Measurements from ENCODE around the gene USP11. TPM values are rescaled to one million over a fixed set of nuclear protein-coding genes. Genes with fewer than 3 reads are reported as not detected.

The USP11 gene
- total and polyA plus RNA-seq, 2 of the 8 experiments (the other 6 are each of a cell fraction or from before 2014, with no cell fraction given), result 40.9 to 84.0 TPM

DNA sequence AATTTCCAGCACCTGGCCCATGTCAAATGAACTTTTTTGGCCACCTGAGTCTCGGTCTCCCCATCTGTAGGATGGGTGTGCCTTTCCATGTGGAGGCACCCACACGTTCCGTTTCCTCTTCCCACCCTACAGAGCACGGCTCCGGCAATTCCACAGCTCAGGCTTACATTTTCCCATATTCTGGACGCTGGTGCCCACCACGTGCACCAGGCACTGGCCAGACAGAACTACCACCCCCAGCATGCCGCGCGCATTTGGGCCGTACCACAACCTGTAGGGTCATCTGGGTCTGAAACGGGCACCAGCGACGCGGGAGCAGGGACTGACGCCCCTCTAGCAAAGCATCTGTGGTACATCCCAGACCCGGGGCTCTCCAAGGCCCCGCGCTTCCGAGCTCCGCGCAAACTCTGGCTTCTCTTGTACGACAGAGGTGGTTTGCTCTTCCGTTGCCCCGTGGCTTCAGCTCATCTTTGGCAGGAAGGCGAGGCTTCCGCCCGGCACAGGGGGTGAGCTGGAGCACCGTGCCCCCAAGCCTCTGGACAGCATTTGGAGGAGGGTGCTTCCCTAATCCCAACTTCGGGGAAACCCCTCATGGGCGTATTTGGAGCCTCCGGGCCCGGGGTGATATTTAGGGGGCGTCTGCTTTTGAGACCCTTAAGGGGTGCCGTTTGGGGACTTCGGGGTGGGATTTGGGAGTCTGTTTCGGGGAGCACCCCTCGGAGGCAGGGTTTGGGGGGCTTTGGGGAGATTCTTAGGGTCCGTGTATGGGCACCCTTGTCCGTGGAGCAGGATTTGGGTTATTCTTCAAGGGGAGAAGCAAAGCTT, 42.2 kb upstream of the USP11 start (continued):
- TF ChIP-seq, protein P1, sequence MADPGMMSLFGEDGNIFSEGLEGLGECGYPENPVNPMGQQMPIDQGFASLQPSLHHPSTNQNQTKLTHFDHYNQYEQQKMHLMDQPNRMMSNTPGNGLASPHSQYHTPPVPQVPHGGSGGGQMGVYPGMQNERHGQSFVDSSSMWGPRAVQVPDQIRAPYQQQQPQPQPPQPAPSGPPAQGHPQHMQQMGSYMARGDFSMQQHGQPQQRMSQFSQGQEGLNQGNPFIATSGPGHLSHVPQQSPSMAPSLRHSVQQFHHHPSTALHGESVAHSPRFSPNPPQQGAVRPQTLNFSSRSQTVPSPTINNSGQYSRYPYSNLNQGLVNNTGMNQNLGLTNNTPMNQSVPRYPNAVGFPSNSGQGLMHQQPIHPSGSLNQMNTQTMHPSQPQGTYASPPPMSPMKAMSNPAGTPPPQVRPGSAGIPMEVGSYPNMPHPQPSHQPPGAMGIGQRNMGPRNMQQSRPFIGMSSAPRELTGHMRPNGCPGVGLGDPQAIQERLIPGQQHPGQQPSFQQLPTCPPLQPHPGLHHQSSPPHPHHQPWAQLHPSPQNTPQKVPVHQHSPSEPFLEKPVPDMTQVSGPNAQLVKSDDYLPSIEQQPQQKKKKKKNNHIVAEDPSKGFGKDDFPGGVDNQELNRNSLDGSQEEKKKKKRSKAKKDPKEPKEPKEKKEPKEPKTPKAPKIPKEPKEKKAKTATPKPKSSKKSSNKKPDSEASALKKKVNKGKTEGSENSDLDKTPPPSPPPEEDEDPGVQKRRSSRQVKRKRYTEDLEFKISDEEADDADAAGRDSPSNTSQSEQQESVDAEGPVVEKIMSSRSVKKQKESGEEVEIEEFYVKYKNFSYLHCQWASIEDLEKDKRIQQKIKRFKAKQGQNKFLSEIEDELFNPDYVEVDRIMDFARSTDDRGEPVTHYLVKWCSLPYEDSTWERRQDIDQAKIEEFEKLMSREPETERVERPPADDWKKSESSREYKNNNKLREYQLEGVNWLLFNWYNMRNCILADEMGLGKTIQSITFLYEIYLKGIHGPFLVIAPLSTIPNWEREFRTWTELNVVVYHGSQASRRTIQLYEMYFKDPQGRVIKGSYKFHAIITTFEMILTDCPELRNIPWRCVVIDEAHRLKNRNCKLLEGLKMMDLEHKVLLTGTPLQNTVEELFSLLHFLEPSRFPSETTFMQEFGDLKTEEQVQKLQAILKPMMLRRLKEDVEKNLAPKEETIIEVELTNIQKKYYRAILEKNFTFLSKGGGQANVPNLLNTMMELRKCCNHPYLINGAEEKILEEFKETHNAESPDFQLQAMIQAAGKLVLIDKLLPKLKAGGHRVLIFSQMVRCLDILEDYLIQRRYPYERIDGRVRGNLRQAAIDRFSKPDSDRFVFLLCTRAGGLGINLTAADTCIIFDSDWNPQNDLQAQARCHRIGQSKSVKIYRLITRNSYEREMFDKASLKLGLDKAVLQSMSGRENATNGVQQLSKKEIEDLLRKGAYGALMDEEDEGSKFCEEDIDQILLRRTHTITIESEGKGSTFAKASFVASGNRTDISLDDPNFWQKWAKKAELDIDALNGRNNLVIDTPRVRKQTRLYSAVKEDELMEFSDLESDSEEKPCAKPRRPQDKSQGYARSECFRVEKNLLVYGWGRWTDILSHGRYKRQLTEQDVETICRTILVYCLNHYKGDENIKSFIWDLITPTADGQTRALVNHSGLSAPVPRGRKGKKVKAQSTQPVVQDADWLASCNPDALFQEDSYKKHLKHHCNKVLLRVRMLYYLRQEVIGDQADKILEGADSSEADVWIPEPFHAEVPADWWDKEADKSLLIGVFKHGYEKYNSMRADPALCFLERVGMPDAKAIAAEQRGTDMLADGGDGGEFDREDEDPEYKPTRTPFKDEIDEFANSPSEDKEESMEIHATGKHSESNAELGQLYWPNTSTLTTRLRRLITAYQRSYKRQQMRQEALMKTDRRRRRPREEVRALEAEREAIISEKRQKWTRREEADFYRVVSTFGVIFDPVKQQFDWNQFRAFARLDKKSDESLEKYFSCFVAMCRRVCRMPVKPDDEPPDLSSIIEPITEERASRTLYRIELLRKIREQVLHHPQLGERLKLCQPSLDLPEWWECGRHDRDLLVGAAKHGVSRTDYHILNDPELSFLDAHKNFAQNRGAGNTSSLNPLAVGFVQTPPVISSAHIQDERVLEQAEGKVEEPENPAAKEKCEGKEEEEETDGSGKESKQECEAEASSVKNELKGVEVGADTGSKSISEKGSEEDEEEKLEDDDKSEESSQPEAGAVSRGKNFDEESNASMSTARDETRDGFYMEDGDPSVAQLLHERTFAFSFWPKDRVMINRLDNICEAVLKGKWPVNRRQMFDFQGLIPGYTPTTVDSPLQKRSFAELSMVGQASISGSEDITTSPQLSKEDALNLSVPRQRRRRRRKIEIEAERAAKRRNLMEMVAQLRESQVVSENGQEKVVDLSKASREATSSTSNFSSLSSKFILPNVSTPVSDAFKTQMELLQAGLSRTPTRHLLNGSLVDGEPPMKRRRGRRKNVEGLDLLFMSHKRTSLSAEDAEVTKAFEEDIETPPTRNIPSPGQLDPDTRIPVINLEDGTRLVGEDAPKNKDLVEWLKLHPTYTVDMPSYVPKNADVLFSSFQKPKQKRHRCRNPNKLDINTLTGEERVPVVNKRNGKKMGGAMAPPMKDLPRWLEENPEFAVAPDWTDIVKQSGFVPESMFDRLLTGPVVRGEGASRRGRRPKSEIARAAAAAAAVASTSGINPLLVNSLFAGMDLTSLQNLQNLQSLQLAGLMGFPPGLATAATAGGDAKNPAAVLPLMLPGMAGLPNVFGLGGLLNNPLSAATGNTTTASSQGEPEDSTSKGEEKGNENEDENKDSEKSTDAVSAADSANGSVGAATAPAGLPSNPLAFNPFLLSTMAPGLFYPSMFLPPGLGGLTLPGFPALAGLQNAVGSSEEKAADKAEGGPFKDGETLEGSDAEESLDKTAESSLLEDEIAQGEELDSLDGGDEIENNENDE (IDR thresholded peaks at IDR 0.05; ENCODE audit: insufficient replicate concordance, low read length), result no peak
- TF ChIP-seq CTBP2 (IDR thresholded peaks at IDR 0.05; ENCODE audit: borderline replicate concordance, insufficient read depth, insufficient read length, low read length) (no peak), RAD21 (IDR thresholded peaks at IDR 0.05 in 1 of 2, conservative IDR thresholded peaks at IDR 0.05 in 1 of 2; ENCODE audit: low read depth in 2 of 2, low read length in 2 of 2) (no peak), SUZ12 (IDR thresholded peaks at IDR 0.05; ENCODE audit: low read length) (no peak), JUND (IDR thresholded peaks at IDR 0.05; ENCODE audit: low read length) (peak; percentile 93), KDM4A (IDR thresholded peaks at IDR 0.05; ENCODE audit: low read depth, low read length, severe bottlenecking) (peak; percentile 47), SP1 (IDR thresholded peaks at IDR 0.05; ENCODE audit: low read depth, low read length) (0 out of 2 replicates have a peak, but pooled peaks have one; percentile 31), SIRT6 (IDR thresholded peaks at IDR 0.05; ENCODE audit: low read length) (no peak), SAP30 (IDR thresholded peaks at IDR 0.05; ENCODE audit: insufficient read depth, insufficient replicate concordance, low read length) (peak; percentile 29)

Data from H1 (cell line).